Temporal lobe (tissue), 1 donor: ENCODE measurements around the gene VWDE. TPM values are rescaled to one million over a fixed set of nuclear protein-coding genes. Genes with fewer than 3 reads are reported as not detected.

ENCODE experiments used
- total RNA-seq: library from RNA; depleted of rRNA; stranded (reverse); fragments of >200 nt; gene quantifications from one replicate; pipeline ENCODE4 v1.2.3, GENCODE V29; 2014

VWDE gene
- total RNA-seq, 1 donor from 2014 or later: 0.25 TPM

Other genes with a start within 250 kb of the VWDE start
- gene TMEM106B, start 192.6 kb downstream of the VWDE start, total RNA-seq: 31.2 TPM
- 0.98 TPM for gene SCIN, start 166.9 kb upstream of the VWDE start, total RNA-seq